ENCODE results near the gene ARID5A. TPM values are rescaled to one million over a fixed set of nuclear protein-coding genes. Genes with fewer than 3 reads are reported as not detected.

Gene ARID5A
- total RNA-seq: 10 to 100 TPM in 2 of 3 donors, 1 to 10 TPM in 1; 4.8 to 17.6 (median 10.3) TPM
- long read RNA-seq, donor 1, transcript ARID5A-201 (7 exons, 2,188 nt): minor isoform, 8 of 29 reads
- long read RNA-seq, donor 1, transcript ARID5A-202 (6 exons, 2,038 nt): major isoform, 10 of 29 reads
- long read RNA-seq, donor 1, partial matches to known transcripts: 1 of 29 reads
- long read RNA-seq, donor 1, other reads (novel, unspliced or antisense): 9 of 29 reads
- long read RNA-seq, donor 2, transcript ARID5A-201 (7 exons, 2,188 nt): major isoform, 7 of 14 reads
- long read RNA-seq, donor 2, partial matches to known transcripts: 1 of 14 reads
- long read RNA-seq, donor 2, other reads (novel, unspliced or antisense): 3 of 14 reads

DNA sequence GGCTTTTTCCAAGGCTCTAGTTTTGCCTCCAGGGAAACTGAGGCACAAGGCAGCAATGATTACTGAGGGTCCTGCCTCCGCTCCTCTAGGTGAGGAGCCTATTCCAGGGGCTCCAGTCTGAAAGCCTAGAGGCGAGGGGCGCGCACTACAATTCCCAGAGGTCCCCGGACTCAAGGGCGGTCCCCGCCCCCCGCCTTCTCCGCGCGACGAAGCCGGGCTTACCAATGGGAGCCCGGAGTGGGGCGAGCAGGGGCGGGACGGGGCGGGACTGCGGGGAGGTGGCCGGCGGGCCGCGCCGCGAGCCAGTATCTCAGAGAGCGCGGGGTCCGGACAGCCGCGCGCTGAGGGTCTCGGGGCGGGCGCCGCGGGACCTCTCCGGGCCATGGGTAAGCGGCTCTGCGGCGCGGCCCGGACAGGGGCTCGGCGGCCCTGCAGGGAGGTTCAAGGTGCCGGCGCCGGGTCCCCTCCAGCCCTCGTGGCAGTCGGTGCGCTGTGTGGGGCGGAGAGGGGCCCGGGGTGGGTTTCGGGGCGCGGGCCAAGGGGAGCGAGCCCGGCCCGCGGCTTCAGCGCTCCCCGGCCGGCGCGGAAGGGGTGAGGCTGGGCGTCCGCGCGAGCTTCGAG, at the start of gene ARID5A:
ARID5A (plus strand) TSS at position 308 of the 621 bp plus-strand sequence; CDS start at position 383, 75 bp downstream.
- intact Hi-C loops (cut with DNase I, micrococcal nuclease): no loop called here
- H3K9me3 ChIP-seq: no peaks in the 10 kb centered on the region
- peak within 1 kb of the TSS; percentile 59 for H3K4me3 ChIP-seq
- peak; percentile 78 for ATAC-seq
- peak; percentile 95 to 97 (median 97) for DNase-seq
- TF ChIP-seq CTCF (IDR thresholded peaks at IDR 0.05): no peak
- no peaks in the 10 kb centered on the region for H3K36me3 ChIP-seq (ENCODE audit: low read depth)
- H3K4me1 ChIP-seq (ENCODE audit: low read depth): peaks cover 52% of the 10 kb centered on the region

- Histone ChIP-seq H3K9me3 (no peaks in the 10 kb centered on the region), H3K4me3 (no peak overlapping the region), H3K4me1 (ENCODE audit: low read depth) (no peaks in the 10 kb centered on the region), H3K36me3 (ENCODE audit: low read depth) (no peaks in the 10 kb centered on the region)
- DNase-seq: no peak
- intact Hi-C loops (cut with DNase I, micrococcal nuclease): no loop called here
- TF ChIP-seq CTCF (IDR thresholded peaks at IDR 0.05): no peak
- no peak for ATAC-seq
Observed at GRCh38 chr2:96489261-96489660, 47.3 kb upstream of the ARID5A start.

GRCh38 chr2:96489663-96490062, 46.9 kb upstream of the ARID5A start:
- TF ChIP-seq CTCF (IDR thresholded peaks at IDR 0.05): no peak
- Histone ChIP-seq H3K9me3 (no peaks in the 10 kb centered on the region), H3K4me1 (ENCODE audit: low read depth) (no peaks in the 10 kb centered on the region), H3K4me3 (no peak overlapping the region), H3K36me3 (ENCODE audit: low read depth) (no peaks in the 10 kb centered on the region)
- no peak for DNase-seq
- intact Hi-C loops (cut with DNase I, micrococcal nuclease): no loop called here
- ATAC-seq: no peak

DNA sequence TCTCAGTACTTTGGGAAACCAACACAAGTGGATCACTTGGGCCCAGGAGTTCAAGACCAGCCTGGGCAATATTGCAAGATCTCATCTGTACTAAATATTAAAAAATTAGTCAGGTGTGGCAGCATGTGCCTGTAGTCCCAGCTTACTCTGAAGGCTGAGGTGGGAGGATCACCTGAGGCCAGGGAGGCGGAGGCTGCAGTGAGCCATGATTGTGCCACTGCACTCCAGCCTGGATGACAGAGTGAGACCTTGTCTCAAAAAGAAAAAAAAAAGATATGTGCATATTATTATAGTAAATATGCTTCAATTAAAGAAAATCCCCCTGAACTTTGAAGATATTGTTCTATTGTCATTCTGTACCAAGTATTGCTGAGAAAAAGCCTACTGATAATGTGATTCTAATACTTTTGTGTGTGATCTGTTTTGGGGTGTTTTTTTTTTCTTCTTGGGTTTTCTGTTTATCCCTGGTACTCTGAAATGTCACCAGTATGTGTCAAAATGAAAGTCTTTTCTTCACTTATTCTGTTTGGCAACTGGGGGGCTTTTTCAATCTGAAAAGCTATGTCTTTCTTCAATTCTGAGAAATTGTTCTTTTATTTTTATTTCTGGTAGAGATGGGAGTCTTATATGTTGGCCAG, 44.6 kb upstream of the ARID5A start:
- TF ChIP-seq CTCF (IDR thresholded peaks at IDR 0.05): no peak
- DNase-seq (no peak), ATAC-seq (no peak)
- no peaks in the 10 kb centered on the region for H3K36me3 ChIP-seq (ENCODE audit: low read depth)
- H3K4me3 ChIP-seq: no peak overlapping the region
- no peaks in the 10 kb centered on the region for H3K9me3 ChIP-seq
- intact Hi-C loops (cut with DNase I, micrococcal nuclease): no loop called here
- no peaks in the 10 kb centered on the region for H3K4me1 ChIP-seq (ENCODE audit: low read depth)

- TF ChIP-seq CTCF (IDR thresholded peaks at IDR 0.05): no peak
- Histone ChIP-seq H3K4me3 (no peak overlapping the region), H3K36me3 (ENCODE audit: low read depth) (no peaks in the 10 kb centered on the region), H3K4me1 (ENCODE audit: low read depth) (no peaks in the 10 kb centered on the region), H3K9me3 (no peaks in the 10 kb centered on the region)
- no peak for DNase-seq
- peak; percentile 30 for ATAC-seq
- intact Hi-C loops (cut with DNase I, micrococcal nuclease): no loop called here
Observed at GRCh38 chr2:96493072-96493471, 43.5 kb upstream of the ARID5A start.

Data from mucosa of descending colon (tissue), 3 donors.